A375 (cell line): ENCODE measurements around the gene HSPBP1. TPM values are rescaled to one million over a fixed set of nuclear protein-coding genes. Genes with fewer than 3 reads are reported as not detected.

Source experiments
- small RNA-seq: library from RNA; depleted of rRNA; stranded (forward); fragments of <200 nt; gene quantifications from one replicate; pipeline ENCODE3, GENCODE V24; 2014
- total RNA-seq: library from RNA; depleted of rRNA; stranded (reverse); fragments of >200 nt; shearing (Covaris generic); gene quantifications from 2 replicates; pipeline ENCODE4 v1.2.3, GENCODE V29; 2014; rRNA removed

The HSPBP1 gene, protein sequence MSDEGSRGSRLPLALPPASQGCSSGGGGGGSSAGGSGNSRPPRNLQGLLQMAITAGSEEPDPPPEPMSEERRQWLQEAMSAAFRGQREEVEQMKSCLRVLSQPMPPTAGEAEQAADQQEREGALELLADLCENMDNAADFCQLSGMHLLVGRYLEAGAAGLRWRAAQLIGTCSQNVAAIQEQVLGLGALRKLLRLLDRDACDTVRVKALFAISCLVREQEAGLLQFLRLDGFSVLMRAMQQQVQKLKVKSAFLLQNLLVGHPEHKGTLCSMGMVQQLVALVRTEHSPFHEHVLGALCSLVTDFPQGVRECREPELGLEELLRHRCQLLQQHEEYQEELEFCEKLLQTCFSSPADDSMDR
- 83.0 and 94.4 TPM in 2 replicates for total RNA-seq

DNA sequence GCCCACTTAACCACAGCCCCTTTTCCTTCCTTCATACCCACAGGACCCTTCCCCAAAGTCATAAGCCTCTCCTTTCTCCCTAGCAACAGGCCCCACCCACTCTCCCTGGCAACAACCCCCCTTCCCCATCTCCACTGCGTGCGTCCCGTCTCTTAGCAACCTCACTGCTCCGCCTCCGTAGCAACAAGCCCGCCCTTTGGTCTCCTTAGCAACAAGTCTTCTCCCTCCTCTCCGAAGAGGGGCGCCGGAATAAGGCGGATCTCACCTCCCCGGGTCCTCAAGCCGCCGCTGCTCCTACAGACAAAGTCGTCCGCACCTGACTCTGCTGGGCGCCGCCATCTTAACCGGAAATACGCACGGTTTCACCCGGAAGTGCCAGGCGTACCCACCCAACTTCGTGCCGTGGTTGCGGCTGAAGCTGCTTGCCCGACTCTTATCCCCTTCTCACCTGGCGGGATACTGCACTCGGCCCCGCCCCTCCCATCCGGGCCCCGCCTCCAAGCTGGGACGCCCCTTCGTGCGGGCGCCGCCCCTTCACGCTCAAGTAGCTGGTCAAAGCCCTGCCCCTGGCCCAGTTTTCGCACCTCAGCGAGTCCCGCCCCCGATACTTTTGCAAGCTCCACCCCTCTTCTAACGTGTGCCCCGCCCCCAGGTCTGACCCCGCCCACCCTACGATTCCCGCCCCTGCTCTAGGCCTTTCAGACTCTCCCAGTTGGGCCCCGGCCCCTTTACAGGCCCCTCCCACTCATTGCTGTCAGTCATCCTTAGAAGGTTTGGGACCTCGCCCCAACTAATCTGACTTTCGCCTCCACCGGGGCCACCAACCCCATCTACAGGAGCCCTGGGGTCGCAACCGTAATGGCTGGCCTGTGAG lies at the start of gene HSPBP1:
Gene HSPBP1 (minus strand): TSS at position 341 of the 874 bp plus-strand sequence. CDS start 502 bp downstream, outside the sequence.

DNA sequence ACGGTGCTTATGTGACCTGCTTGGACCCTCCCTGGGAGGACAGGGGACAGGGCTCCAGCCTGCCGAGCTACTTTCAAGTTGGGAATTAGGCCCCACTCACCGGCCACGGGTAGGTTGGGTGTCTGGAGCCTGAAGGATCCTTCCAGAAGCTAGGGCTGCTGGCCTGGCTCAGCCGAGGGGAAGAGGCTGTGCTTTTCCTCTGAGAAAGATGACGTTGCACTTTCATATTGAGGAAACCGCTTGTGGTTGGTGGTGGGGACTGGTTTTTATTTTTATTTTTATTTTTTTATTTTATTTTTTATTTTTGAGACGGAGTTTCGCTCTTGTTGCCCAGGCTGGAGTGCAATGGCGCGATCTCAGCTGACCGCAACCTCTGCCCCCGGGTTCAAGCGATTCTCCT lies 45.3 kb upstream of the HSPBP1 start, which contains the start of gene TMEM150B:
Gene TMEM150B (minus strand): TSS at position 170 of the 400 bp plus-strand sequence. CDS start 4,305 bp downstream, outside the sequence.

DNA sequence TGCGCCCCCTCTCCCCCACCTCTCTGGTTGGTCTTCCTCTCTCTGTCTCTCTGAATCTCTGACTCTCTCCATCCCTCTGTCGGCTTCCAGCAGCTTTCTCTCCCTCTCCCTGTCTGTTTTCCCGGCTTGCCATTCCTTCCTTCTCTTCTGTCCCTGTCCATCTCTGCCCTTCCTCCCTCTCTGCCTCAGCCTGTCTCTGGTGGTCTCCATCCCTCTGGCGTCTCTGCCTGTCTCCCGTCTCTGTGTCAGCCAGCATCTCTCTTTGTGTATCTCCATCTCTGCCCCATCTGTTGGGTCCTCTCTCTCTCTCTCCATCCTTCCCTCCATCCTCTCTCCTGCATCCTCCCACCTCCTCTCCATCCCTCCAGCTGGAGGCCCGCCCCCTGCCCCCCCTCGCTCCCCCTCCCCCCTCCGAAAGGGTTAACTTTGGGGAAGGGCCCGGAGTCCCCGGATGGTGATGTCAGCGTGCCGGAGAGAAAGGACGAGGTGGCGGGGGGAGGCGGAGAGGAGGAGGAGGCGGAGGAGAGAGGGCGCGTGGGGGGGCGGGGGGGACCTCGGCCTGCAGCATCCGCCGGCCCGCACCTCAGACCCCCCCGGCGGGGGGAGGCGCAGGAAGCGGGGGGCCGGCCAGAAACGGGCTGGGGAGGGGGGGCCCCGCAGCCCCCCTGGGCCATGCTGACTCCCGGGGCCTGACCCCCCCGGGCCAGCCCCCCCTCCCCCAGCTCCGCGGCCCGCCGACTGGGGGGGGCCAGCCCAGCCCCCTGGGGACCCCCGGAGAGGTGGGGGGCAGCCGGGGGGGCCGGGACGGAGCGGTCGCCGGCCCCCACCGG lies 3.9 kb upstream of the HSPBP1 start, which contains the start of gene BRSK1:
Gene BRSK1 (plus strand): TSS at position 450 of the 830 bp plus-strand sequence. CDS start 446 bp downstream, outside the sequence.

DNA sequence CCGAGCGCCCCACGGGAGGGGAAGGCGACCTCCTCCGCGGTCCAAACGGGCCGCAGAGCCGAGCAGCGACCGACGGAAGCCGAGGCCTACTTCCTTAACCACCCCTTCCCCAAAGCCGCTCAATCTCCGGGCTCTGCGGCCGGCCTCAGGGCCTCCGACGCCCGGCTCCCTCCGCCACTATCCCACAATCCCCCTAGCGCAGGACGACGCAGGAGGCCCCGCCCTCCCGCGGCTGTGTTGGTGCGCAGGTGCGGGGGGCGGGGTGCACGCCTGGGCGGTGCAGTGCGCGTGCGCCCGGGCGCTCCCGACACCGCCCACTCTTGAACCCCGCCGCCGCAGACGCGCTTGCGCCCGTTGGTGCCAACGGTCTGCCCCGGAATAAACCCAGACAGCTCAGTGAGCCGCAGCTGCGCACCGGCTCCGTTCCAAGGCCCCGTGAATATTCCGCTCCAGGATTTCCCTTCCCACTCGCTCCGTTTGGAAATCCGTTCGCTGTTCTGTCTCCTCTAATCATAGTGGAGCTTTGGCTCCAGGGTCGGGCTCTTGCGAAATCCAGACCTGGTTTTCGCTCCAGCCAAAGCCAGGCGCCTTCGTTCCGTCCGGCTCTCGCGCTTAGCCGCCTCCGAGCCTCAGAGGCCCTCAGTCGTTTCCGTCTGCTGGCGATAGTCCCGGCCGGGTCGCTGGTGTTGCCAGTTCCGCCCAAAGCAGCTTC lies 20.9 kb downstream of the HSPBP1 start, which contains the start of gene PPP6R1:
Gene PPP6R1 (minus strand): TSS at position 190 of the 712 bp plus-strand sequence. CDS start 11,914 bp downstream, outside the sequence.

DNA sequence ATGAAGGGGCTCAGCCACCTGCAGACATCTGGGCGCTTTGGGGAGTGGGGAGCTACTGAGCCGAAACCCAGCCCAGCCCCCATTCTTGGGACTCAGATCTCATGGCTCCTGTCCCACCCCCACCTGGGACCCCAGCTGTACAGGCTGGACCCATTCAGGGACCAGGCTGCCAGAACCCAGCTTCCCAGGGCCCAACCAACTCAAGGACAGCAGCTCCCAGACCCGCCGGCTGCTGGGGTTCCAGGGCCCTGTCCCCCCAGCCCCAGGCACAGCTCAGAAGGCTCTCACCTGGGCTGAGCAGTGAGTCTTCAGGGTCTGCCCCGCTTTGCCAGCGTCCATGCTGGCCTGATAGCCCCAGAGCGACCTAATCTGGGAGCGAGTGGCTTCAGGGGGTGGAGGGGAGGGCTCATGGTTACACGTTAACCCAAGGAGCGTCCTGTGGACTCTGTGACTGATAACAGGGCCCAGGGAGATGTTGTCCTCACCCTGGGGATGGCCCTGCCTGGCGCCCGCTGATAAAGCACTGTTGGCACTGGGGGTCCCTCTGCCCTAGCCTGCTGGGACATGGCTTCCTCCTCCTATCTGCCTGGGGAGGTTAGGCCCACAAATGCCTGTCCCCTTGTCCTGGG lies 51.4 kb downstream of the HSPBP1 start, which contains the start of gene TMEM86B:
Gene TMEM86B (minus strand): TSS at position 361 of the 629 bp plus-strand sequence. CDS start 22 bp downstream, at position 339.

Small RNA genes lying within 50 kb of the gene (small RNA-seq; reads per million reads assigned to genes)
- gene MIR6802 = not detected
- gene MIR6803 = not detected
- not detected for gene MIR6804

Other genes with a start within 250 kb of the HSPBP1 start
- not detected in 2 replicates for gene GP6, start 241.8 kb downstream of the HSPBP1 start, total RNA-seq
- gene RDH13, start 217.0 kb downstream of the HSPBP1 start, total RNA-seq = 16.1 and 18.9 TPM in 2 replicates
- gene EPS8L1, start 204.2 kb downstream of the HSPBP1 start, total RNA-seq = 3.0 and 4.6 TPM in 2 replicates
- gene PPP1R12C, start 162.5 kb downstream of the HSPBP1 start, total RNA-seq = 92.2 and 96.9 TPM in 2 replicates
- gene TNNT1, start 130.9 kb downstream of the HSPBP1 start, total RNA-seq = 82.8 and 83.9 TPM in 2 replicates
- 1.2 TPM in 1 of 2 replicates, not detected in the other for gene TNNI3, start 122.4 kb downstream of the HSPBP1 start, total RNA-seq
- gene DNAAF3, start 113.5 kb downstream of the HSPBP1 start, total RNA-seq = 2.6 and 2.9 TPM in 2 replicates
- 3.3 and 5.7 TPM in 2 replicates for gene SYT5, start 99.8 kb downstream of the HSPBP1 start, total RNA-seq
- 16.5 and 18.5 TPM in 2 replicates for gene PTPRH, start 70.6 kb downstream of the HSPBP1 start, total RNA-seq
- gene TMEM86B, start 51.3 kb downstream of the HSPBP1 start, total RNA-seq = 0.90 and 3.1 TPM in 2 replicates
- 63.9 and 64.2 TPM in 2 replicates for gene PPP6R1, start 21.1 kb downstream of the HSPBP1 start, total RNA-seq
- 24.6 and 33.9 TPM in 2 replicates for gene BRSK1, start 3.9 kb upstream of the HSPBP1 start, total RNA-seq
- not detected in 2 replicates for gene TMEM150B, start 45.2 kb upstream of the HSPBP1 start, total RNA-seq
- gene KMT5C, start 59.8 kb upstream of the HSPBP1 start, total RNA-seq = 16.7 and 17.0 TPM in 2 replicates
- gene COX6B2, start 74.6 kb upstream of the HSPBP1 start, total RNA-seq = 0.08 and 0.26 TPM in 2 replicates
- gene GARIN5B, start 83.2 kb upstream of the HSPBP1 start, total RNA-seq = not detected in 2 replicates
- gene IL11, start 90.4 kb upstream of the HSPBP1 start, total RNA-seq = 27.0 and 27.7 TPM in 2 replicates
- gene TMEM190, start 96.7 kb upstream of the HSPBP1 start, total RNA-seq = 0.45 and 1.4 TPM in 2 replicates
- 1.1 and 1.6 TPM in 2 replicates for gene TMEM238, start 104.2 kb upstream of the HSPBP1 start, total RNA-seq
- gene RPL28, start 105.8 kb upstream of the HSPBP1 start, total RNA-seq = 710 and 881 TPM in 2 replicates
- gene UBE2S, start 127.7 kb upstream of the HSPBP1 start, total RNA-seq = 1,207 and 1,551 TPM in 2 replicates
- 0.03 TPM in 1 of 2 replicates, not detected in the other for gene SHISA7, start 163.2 kb upstream of the HSPBP1 start, total RNA-seq
- gene ISOC2, start 181.5 kb upstream of the HSPBP1 start, total RNA-seq = 54.6 and 60.8 TPM in 2 replicates
- not detected in 2 replicates for gene C19orf85, start 184.6 kb upstream of the HSPBP1 start, total RNA-seq
- gene ZNF628, start 196.5 kb upstream of the HSPBP1 start, total RNA-seq = 6.7 and 6.9 TPM in 2 replicates
- 39.9 and 45.6 TPM in 2 replicates for gene NAT14, start 205.1 kb upstream of the HSPBP1 start, total RNA-seq
- 0.53 and 0.93 TPM in 2 replicates for gene SSC5D, start 208.3 kb upstream of the HSPBP1 start, total RNA-seq